ENCODE results near the gene GPR37.

The GPR37 gene

DNA sequence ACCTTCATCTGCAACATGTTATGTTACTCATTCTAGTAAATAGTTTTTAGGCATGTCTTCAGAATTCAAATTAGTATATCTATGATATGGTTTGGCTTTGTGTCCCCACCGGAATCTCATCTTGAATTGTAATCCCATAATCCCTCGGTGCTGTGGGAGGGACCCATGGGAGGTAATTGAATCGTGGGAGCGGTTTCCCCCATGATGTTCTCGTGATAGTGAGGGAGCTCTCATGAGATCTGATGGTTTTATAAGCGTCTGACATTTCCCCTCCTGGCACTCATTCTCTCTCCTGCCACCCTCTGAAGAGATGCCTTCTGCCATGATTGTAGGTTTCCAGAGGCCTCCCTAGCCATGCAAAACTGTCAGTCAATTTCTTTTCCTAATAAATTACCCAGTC is 20.4 kb upstream of the GPR37 start:
- H3K27ac Mint-ChIP-seq, result no peak overlapping the region
- ATAC-seq (no peak), DNase-seq (ENCODE audit: low spot score in 2 of 2) (no peak)
- no peaks in the 10 kb centered on the region for H3K9me3 Mint-ChIP-seq
- H3K4me1 Mint-ChIP-seq, result no peaks in the 10 kb centered on the region
- H3K36me3 Mint-ChIP-seq, result no peaks in the 10 kb centered on the region
- no peak overlapping the region for H3K4me3 Mint-ChIP-seq

GRCh38 chr7:124784879-124785818 is 19.6 kb upstream of the GPR37 start:
- no peak for ATAC-seq

GRCh38 chr7:124783271-124783670 is 17.7 kb upstream of the GPR37 start:
- no peak for DNase-seq (ENCODE audit: low spot score in 2 of 2)
- H3K27ac Mint-ChIP-seq, result no peak overlapping the region
- no peak overlapping the region for H3K4me3 Mint-ChIP-seq
- ATAC-seq, result no peak
- no peaks in the 10 kb centered on the region for H3K4me1 Mint-ChIP-seq
- no peaks in the 10 kb centered on the region for H3K9me3 Mint-ChIP-seq
- H3K36me3 Mint-ChIP-seq, result no peaks in the 10 kb centered on the region

More at GRCh38 chr7:124784879-124785818, 19.6 kb upstream of the GPR37 start:
- H3K27ac Mint-ChIP-seq, result no peak overlapping the region
- H3K4me1 Mint-ChIP-seq, result no peaks in the 10 kb centered on the region
- DNase-seq (ENCODE audit: low spot score in 2 of 2), result no peak
- no peaks in the 10 kb centered on the region for H3K36me3 Mint-ChIP-seq
- no peak overlapping the region for H3K4me3 Mint-ChIP-seq
- no peaks in the 10 kb centered on the region for H3K9me3 Mint-ChIP-seq

DNA sequence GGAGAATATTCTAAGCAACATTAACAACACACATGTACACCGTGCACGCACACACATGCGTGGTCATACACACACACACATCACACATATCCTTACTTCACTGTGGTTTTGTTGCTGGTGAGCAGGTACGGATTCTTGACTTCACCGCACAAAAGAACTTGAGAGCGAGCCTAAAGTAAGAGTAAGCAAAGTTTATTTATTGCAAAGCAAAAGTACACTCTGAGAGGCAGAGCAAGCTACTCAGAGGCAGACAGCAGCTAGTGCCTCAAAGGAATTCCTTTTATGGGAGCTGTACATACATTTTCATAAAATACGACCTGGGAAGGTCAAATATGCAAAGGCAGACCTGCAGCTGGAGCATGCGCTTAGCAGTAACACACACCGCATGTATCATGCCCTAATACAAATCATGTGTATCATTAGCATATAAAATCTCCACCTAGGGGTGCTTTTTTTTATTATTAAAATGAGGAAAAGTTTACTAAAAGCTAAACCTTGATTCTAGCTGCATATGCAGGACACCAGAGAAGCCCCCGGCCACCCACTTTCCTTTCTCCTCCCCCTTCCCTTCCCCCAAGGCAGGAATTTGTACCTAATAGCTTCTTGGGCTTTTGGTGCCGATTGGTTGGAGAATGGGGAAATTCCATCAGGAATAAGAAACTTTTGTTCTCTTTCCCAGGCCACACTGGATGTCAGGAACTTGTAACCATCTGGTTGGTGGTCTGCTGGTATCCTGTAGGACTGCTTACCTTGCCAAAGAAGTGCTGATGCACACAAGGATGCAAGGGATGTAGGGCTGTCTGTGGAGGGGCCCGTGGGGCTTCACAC is 16.5 kb upstream of the GPR37 start:
- no peak for DNase-seq (ENCODE audit: low spot score in 2 of 2)
- Mint-ChIP-seq H3K9me3 (no peaks in the 10 kb centered on the region), H3K36me3 (no peaks in the 10 kb centered on the region), H3K4me1 (no peaks in the 10 kb centered on the region), H3K4me3 (no peak overlapping the region), H3K27ac (no peak overlapping the region)
- ATAC-seq, result peak; percentile 26

DNA sequence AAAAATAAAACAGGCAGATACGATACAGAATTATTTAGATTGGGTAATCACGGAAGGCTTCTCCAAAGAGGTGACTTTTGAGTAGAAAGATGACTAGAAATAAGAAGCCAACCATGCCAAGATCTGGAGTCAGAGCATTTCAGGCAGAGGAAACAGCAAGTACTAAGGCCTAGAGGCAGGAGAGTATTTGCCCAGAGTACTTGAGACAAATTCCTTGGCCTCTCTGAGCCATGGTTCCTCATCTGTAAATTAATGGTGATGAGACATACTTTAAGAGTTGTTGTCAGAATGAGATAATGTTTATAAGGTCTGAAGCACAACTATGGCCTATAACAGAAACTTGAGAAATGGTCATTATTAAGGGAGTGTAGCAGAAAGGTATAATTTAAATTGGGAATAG is 15.8 kb upstream of the GPR37 start:
- Mint-ChIP-seq H3K4me1 (no peaks in the 10 kb centered on the region), H3K36me3 (no peaks in the 10 kb centered on the region)

DNA sequence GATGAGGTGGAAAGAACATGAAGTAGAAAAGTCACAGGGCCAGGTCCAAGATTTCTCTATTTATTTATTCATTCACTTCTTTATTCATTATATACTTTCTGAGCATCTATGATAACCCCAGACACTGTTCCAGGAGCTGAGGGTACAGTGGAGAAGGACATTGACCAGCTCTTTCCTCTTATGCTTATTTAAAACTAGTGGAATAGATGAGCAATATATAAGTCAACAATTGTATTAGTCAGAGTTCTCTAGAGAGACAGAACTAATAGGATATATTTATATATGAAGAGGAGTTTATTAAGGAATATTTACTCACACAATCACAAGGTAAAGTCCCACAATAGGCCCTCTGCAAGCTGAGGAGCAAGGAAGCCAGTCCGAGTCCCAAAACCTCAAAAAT is 15.0 kb upstream of the GPR37 start:
- ATAC-seq, result no peak
- Mint-ChIP-seq H3K9me3 (no peaks in the 10 kb centered on the region), H3K27ac (no peak overlapping the region), H3K4me1 (no peaks in the 10 kb centered on the region), H3K36me3 (no peaks in the 10 kb centered on the region), H3K4me3 (no peak overlapping the region)
- no peak for DNase-seq (ENCODE audit: low spot score in 2 of 2)

More for the DNA sequence above, 15.8 kb upstream of the GPR37 start:
- Mint-ChIP-seq H3K27ac (no peak overlapping the region), H3K4me3 (no peak overlapping the region), H3K9me3 (no peaks in the 10 kb centered on the region)
- DNase-seq (ENCODE audit: low spot score in 2 of 2) (no peak), ATAC-seq (no peak)

DNA sequence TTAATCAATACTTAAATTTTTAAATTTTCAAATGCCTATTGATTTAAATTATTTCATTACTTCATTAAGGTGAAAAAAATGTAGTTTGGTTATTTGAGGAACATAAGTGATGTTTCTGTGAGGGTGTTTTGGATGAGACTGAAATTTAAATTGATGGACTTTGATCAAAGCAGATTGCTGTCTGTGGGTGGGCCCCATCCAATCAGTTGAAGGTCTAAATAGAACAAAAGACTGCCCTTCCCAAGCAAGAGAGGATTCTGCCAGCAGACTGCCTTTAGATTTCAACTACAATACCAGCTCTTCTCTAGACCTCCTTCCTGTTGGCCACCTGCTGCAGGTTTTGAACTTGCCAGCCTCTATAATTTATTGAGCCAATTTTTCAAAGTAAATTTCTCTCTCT is 14.5 kb upstream of the GPR37 start:
- no peaks in the 10 kb centered on the region for H3K4me1 Mint-ChIP-seq
- H3K4me3 Mint-ChIP-seq, result no peak overlapping the region

GRCh38 chr7:124779620-124780019 is 14.0 kb upstream of the GPR37 start:
- H3K36me3 Mint-ChIP-seq, result no peaks in the 10 kb centered on the region
- H3K27ac Mint-ChIP-seq, result no peak overlapping the region
- DNase-seq (ENCODE audit: low spot score in 2 of 2), result no peak
- no peak overlapping the region for H3K4me3 Mint-ChIP-seq
- ATAC-seq, result no peak
- no peaks in the 10 kb centered on the region for H3K4me1 Mint-ChIP-seq
- no peaks in the 10 kb centered on the region for H3K9me3 Mint-ChIP-seq

More for the DNA sequence above, 14.5 kb upstream of the GPR37 start:
- H3K36me3 Mint-ChIP-seq, result no peaks in the 10 kb centered on the region
- H3K27ac Mint-ChIP-seq, result no peak overlapping the region
- ATAC-seq (no peak), DNase-seq (ENCODE audit: low spot score in 2 of 2) (no peak)
- no peaks in the 10 kb centered on the region for H3K9me3 Mint-ChIP-seq

GRCh38 chr7:124779194-124779593 is 13.6 kb upstream of the GPR37 start:
- Mint-ChIP-seq H3K4me3 (no peak overlapping the region), H3K27ac (no peak overlapping the region), H3K36me3 (no peaks in the 10 kb centered on the region), H3K9me3 (no peaks in the 10 kb centered on the region), H3K4me1 (no peaks in the 10 kb centered on the region)
- DNase-seq (ENCODE audit: low spot score in 2 of 2) (no peak), ATAC-seq (no peak)

DNA sequence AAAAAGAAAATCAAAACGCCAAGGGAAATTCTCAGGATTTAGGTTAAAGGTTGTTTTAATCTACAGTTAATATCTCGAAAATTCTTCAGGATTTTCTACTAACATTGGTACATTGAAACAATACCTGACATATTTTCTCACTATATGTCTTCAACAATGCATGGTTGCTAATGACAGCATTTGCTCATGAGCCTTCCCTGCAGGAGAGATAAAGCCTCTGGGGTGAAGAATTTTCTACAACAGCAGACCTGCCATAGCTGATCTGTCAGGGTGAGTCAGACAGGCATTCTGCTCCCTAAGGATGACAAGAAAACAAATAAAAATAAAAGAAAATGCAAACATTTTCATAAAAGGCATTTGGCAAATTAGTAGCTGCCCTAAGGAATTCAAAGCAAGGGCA is 11.7 kb upstream of the GPR37 start:
- no peak overlapping the region for H3K4me3 Mint-ChIP-seq
- DNase-seq (ENCODE audit: low spot score in 2 of 2), result no peak
- H3K27ac Mint-ChIP-seq, result no peak overlapping the region
- no peaks in the 10 kb centered on the region for H3K4me1 Mint-ChIP-seq
- no peaks in the 10 kb centered on the region for H3K9me3 Mint-ChIP-seq
- no peaks in the 10 kb centered on the region for H3K36me3 Mint-ChIP-seq
- ATAC-seq, result no peak

DNA sequence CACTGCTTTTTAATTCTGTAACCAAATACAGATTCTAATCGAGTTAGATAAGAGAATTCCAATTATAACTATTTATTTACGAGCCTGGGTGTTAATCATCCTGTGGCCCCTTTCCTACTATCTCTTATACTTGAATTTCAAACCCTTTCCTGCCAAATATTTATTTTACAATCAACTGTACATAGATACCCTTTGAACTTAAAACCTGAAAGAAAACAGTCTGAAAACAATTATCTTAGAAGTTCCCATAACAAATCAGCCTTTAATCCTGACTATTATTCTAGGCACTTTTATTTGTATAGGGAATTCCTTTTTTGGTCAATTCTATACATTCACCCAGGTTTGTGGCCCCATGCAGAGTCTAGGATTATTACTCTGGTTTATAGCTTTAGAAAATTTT is 10.6 kb upstream of the GPR37 start:
- no peaks in the 10 kb centered on the region for H3K4me1 Mint-ChIP-seq
- DNase-seq (ENCODE audit: low spot score in 2 of 2) (no peak), ATAC-seq (no peak)
- no peaks in the 10 kb centered on the region for H3K36me3 Mint-ChIP-seq
- H3K9me3 Mint-ChIP-seq, result no peaks in the 10 kb centered on the region
- no peak overlapping the region for H3K4me3 Mint-ChIP-seq
- H3K27ac Mint-ChIP-seq, result no peak overlapping the region

GRCh38 chr7:124775422-124775821 is 9.8 kb upstream of the GPR37 start:
- ATAC-seq, result no peak
- Mint-ChIP-seq H3K4me1 (no peaks in the 10 kb centered on the region), H3K4me3 (no peak overlapping the region)

GRCh38 chr7:124773938-124774337 is 8.3 kb upstream of the GPR37 start:
- H3K4me3 Mint-ChIP-seq, result no peak overlapping the region
- no peak overlapping the region for H3K27ac Mint-ChIP-seq
- ATAC-seq, result no peak

More at GRCh38 chr7:124775422-124775821, 9.8 kb upstream of the GPR37 start:
- Mint-ChIP-seq H3K27ac (no peak overlapping the region), H3K9me3 (no peaks in the 10 kb centered on the region), H3K36me3 (no peaks in the 10 kb centered on the region)
- DNase-seq (ENCODE audit: low spot score in 2 of 2), result no peak

GRCh38 chr7:124773339-124773738 is 7.7 kb upstream of the GPR37 start:
- H3K36me3 Mint-ChIP-seq, result no peaks in the 10 kb centered on the region
- H3K27ac Mint-ChIP-seq, result no peak overlapping the region
- H3K4me3 Mint-ChIP-seq, result no peak overlapping the region
- ATAC-seq (no peak), DNase-seq (ENCODE audit: low spot score in 2 of 2) (no peak)
- no peaks in the 10 kb centered on the region for H3K9me3 Mint-ChIP-seq
- no peaks in the 10 kb centered on the region for H3K4me1 Mint-ChIP-seq

More at GRCh38 chr7:124773938-124774337, 8.3 kb upstream of the GPR37 start:
- no peaks in the 10 kb centered on the region for H3K4me1 Mint-ChIP-seq
- DNase-seq (ENCODE audit: low spot score in 2 of 2), result no peak
- H3K9me3 Mint-ChIP-seq, result no peaks in the 10 kb centered on the region
- H3K36me3 Mint-ChIP-seq, result no peaks in the 10 kb centered on the region

DNA sequence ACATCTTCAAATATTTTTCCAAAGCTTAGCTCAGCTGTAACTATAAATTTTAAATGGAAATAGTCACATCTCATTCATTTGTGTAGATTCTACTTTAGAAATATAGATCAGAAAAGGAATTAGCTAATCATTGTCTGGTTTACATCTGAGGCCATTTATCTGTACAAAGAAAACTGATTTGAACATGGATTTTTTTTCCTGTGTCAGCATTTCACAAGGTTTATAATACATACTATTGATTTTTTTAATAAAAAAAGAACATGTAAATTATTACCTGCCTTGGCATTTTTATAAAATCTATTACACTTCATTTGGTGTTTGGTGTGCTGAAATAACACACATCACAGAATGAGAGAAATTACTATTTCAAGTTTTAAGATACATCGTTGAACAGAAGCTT is 3.5 kb upstream of the GPR37 start:
- no peaks in the 10 kb centered on the region for H3K36me3 Mint-ChIP-seq
- no peak overlapping the region for H3K27ac Mint-ChIP-seq
- DNase-seq (ENCODE audit: low spot score in 2 of 2) (no peak), ATAC-seq (no peak)
- H3K9me3 Mint-ChIP-seq, result no peaks in the 10 kb centered on the region
- H3K4me1 Mint-ChIP-seq, result peaks cover 11% of the 10 kb centered on the region
- no peak overlapping the region for H3K4me3 Mint-ChIP-seq

- Mint-ChIP-seq H3K36me3 (no peaks in the 10 kb centered on the region), H3K27ac (no peak overlapping the region), H3K4me1 (peaks cover 17% of the 10 kb centered on the region), H3K4me3 (no peak overlapping the region), H3K9me3 (no peaks in the 10 kb centered on the region)
- no peak for DNase-seq (ENCODE audit: low spot score in 2 of 2)
- no peak for ATAC-seq
These were observed 2.9 kb upstream of the GPR37 start for GRCh38 chr7:124768525-124768924.
